ENCODE measurements around the gene GSTM4.
"Not testable (repeated sequence)": the region's sequence is repeated elsewhere in the genome, so short reads cannot be mapped to it uniquely, and the experiment has no call there.

The GSTM4 gene

DNA sequence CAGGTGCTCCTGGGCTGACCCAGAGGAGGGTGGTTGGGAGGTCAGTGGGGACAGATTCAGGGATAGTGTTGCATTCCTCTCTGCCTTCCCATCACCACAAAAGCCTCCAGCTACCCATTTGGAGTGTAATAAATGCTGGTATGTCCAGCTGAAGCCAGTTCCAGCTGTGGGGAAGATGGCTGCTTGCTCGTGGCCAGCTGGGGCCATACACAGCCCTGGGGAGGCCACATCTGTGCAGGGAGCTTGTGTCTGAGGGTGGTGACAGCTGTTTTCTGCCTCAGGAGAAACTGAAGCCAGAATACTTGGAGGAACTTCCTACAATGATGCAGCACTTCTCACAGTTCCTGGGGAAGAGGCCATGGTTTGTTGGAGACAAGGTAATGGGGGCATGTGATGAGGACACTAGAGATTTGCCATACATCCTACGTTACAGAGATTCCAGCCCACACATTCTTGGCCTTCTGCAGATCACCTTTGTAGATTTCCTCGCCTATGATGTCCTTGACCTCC lies 2.7 kb downstream of the GSTM4 start:
- no peaks in the 10 kb centered on the region for H3K36me3 ChIP-seq
- DNase-seq = no peak
- no peak overlapping the region for H3K4me3 ChIP-seq (ENCODE audit: low read depth, low read length)
- TF ChIP-seq CTCF (IDR thresholded peaks at IDR 0.05; ENCODE audit: low read depth, low read length) = no peak
- peaks cover 5% of the 10 kb centered on the region; the same call in 1 of the 2 replicates for H3K4me1 ChIP-seq
- H3K9me3 ChIP-seq = no peaks in the 10 kb centered on the region
- no peaks in the 10 kb centered on the region for H3K27me3 ChIP-seq

- no peak for DNase-seq
- Histone ChIP-seq H3K4me3 (ENCODE audit: low read depth, low read length) (no peak overlapping the region), H3K27me3 (no peaks in the 10 kb centered on the region), H3K4me1 (peaks cover 5% of the 10 kb centered on the region; the same call in 1 of the 2 replicates), H3K9me3 (no peaks in the 10 kb centered on the region), H3K36me3 (no peaks in the 10 kb centered on the region)
- no peak for TF ChIP-seq CTCF (IDR thresholded peaks at IDR 0.05; ENCODE audit: low read depth, low read length)
Observed at GRCh38 chr1:109659145-109659544, 3.2 kb downstream of the GSTM4 start.

DNA sequence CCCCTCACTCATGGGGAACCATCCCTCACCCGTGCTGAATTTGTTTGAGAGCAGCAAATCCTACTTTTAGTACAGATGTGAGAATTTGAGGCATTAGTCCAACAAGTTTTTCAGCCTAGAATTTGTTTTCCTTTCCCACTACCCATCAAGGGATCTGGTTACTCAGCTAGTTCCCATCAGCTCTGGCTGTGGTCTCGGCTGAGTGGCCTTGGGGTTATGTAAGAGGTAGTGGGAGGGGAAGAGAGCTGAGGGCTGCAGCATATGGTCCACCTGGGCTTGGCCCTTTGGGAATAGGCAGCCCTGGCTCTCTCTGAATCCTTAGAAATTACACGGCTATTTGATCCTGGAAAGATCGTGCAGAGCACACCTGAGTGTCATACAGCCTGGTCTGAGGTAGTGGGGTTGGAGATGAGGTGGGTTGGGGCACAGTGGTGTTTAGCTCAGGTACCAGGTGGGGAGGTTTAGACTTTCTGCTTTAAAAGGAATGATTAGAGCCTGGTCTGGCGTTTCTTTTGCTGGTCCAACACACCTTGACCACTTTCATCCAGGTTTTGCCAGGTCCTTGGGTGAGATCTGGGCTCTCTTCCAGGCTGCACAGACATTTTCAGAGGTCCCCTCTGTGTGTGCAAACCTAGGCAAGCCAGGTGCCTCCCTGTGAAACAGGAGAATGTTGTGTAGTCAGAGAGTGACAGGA lies 4.2 kb downstream of the GSTM4 start:
- Histone ChIP-seq H3K4me3 (ENCODE audit: low read depth, low read length) (no peak overlapping the region), H3K4me1 (peaks cover 5% of the 10 kb centered on the region; the same call in 1 of the 2 replicates), H3K9me3 (no peaks in the 10 kb centered on the region), H3K27me3 (no peaks in the 10 kb centered on the region), H3K36me3 (no peaks in the 10 kb centered on the region)
- no peak for DNase-seq
- no peak for TF ChIP-seq CTCF (IDR thresholded peaks at IDR 0.05; ENCODE audit: low read depth, low read length)

GRCh38 chr1:109660691-109661026 lies 4.8 kb downstream of the GSTM4 start:
- H3K4me1 ChIP-seq; H3K27me3 ChIP-seq; H3K9me3 ChIP-seq; H3K36me3 ChIP-seq; DNase-seq; H3K4me3 ChIP-seq (ENCODE audit: low read depth, low read length): not testable (repeated sequence)

- Histone ChIP-seq H3K36me3 (no peaks in the 10 kb centered on the region), H3K27me3 (no peaks in the 10 kb centered on the region), H3K4me1 (peaks cover 5% of the 10 kb centered on the region; the same call in 1 of the 2 replicates), H3K9me3 (no peaks in the 10 kb centered on the region), H3K4me3 (ENCODE audit: low read depth, low read length) (no peak overlapping the region)
- DNase-seq = no peak
- TF ChIP-seq CTCF (IDR thresholded peaks at IDR 0.05; ENCODE audit: low read depth, low read length) = no peak
Observed at GRCh38 chr1:109661391-109661790, 5.5 kb downstream of the GSTM4 start.

- DNase-seq = no peak
- no peak for TF ChIP-seq CTCF (IDR thresholded peaks at IDR 0.05; ENCODE audit: low read depth, low read length)
- Histone ChIP-seq H3K36me3 (no peaks in the 10 kb centered on the region), H3K27me3 (no peaks in the 10 kb centered on the region), H3K4me3 (ENCODE audit: low read depth, low read length) (no peak overlapping the region), H3K4me1 (peaks cover 8% of the 10 kb centered on the region; the same call in 1 of the 2 replicates), H3K9me3 (no peaks in the 10 kb centered on the region)
Observed at GRCh38 chr1:109664671-109665070, 8.8 kb downstream of the GSTM4 start.
